Activated T-helper 1 cell treated with anti-CD3 and anti-CD28 coated beads, Interleukin-12 subunit alpha, Interleukin-12 subunit beta, Interleukin-2, Interleukin-4 antibody, amounts not matched to agents 30 ng/mL and 10 ng/mL and 1 ng/mL, durations not matched to agents 14 hours and 24 hours and 36 hours (primary cell): ENCODE data around the gene PAGR1. TPM values are rescaled to one million over a fixed set of nuclear protein-coding genes. Genes with fewer than 3 reads are reported as not detected.

Source experiments
- DNase-seq: peaks from one replicate; pipeline ENCODE4 v3.0.0; 2021; ENCODE audit warnings: low spot score
- H3K27ac Mint-ChIP-seq: one replicate; pipeline ENCODE4 v1.8.0; 2021; ENCODE audit warnings: mild to moderate bottlenecking, mixed read lengths
- H3K27me3 Mint-ChIP-seq: one replicate; pipeline ENCODE4 v1.8.0; 2022; ENCODE audit warnings: mild to moderate bottlenecking, moderate library complexity, mixed read lengths; ENCODE audit not compliant: insufficient read depth
- H3K36me3 Mint-ChIP-seq: one replicate; pipeline ENCODE4 v1.8.0; 2021; ENCODE audit warnings: low read depth, mixed read lengths
- H3K4me1 Mint-ChIP-seq: one replicate; pipeline ENCODE4 v1.8.0; 2021; ENCODE audit warnings: low read depth, mixed read lengths
- H3K4me3 Mint-ChIP-seq: one replicate; pipeline ENCODE4 v1.8.0; 2021; ENCODE audit warnings: mild to moderate bottlenecking, moderate library complexity, mixed read lengths
- H3K9me3 Mint-ChIP-seq: one replicate; pipeline ENCODE4 v1.8.0; 2021; ENCODE audit warnings: mixed read lengths
- intact Hi-C: fragments of 100-400 bp; cut with micrococcal nuclease; formaldehyde crosslinking; loops from one replicate; pipeline ENCODE4 v1.15.1; 2024
- total RNA-seq: library from RNA; stranded (reverse); gene quantifications from 2 replicates; pipeline ENCODE4 v1.2.3, GENCODE V29; 2022

PAGR1 gene
- total RNA-seq, 1 donor from 2014 or later: 29.2 TPM

GRCh38 chr16:29804455-29805231, 11.3 kb upstream of the PAGR1 start:
- H3K27ac Mint-ChIP-seq: peak overlapping the region; percentile 100
- no peaks in the 10 kb centered on the region for H3K9me3 Mint-ChIP-seq
- intact Hi-C loops: loop anchor here (1.0 to 5.0 kb wide), 14 partner anchors 12 to 982 kb away; partner anchors contain the start of genes ALDOA, ATXN2L, C16orf54 and C16orf92
- peaks cover 43% of the 10 kb centered on the region for H3K36me3 Mint-ChIP-seq
- DNase-seq: no peak
- H3K4me1 Mint-ChIP-seq: peaks cover 38% of the 10 kb centered on the region
- H3K4me3 Mint-ChIP-seq: peak overlapping the region; percentile 100
- no peaks in the 10 kb centered on the region for H3K27me3 Mint-ChIP-seq

- H3K36me3 Mint-ChIP-seq: peaks cover 48% of the 10 kb centered on the region
- peak overlapping the region; percentile 100 for H3K4me3 Mint-ChIP-seq
- peak; percentile 97 for DNase-seq
- peaks cover 41% of the 10 kb centered on the region for H3K4me1 Mint-ChIP-seq
- no peaks in the 10 kb centered on the region for H3K9me3 Mint-ChIP-seq
- peak overlapping the region; percentile 100 for H3K27ac Mint-ChIP-seq
- intact Hi-C loops: loop anchor here (1.0 to 5.0 kb wide), 14 partner anchors 11 to 983 kb away; partner anchors contain the start of genes ALDOA, ATXN2L, C16orf54 and C16orf92
- no peaks in the 10 kb centered on the region for H3K27me3 Mint-ChIP-seq
Observed at GRCh38 chr16:29805232-29806098, 10.5 kb upstream of the PAGR1 start.

- Mint-ChIP-seq H3K4me1 (peaks cover 48% of the 10 kb centered on the region), H3K9me3 (no peaks in the 10 kb centered on the region), H3K27me3 (no peaks in the 10 kb centered on the region), H3K27ac (peak within 1 kb of the TSS; percentile 100), H3K36me3 (peaks cover 50% of the 10 kb centered on the region), H3K4me3 (peak within 1 kb of the TSS; percentile 100)
- intact Hi-C loops: loop anchor here (5.0 kb wide), 9 partner anchors 59 to 984 kb away; partner anchors contain the start of genes ALDOA, ATXN2L, C16orf54 and C16orf92
- DNase-seq: peak; percentile 67
Observed at GRCh38 chr16:29806099-29806579, 9.8 kb upstream of the PAGR1 start, which contains the start of gene MAZ. TSS of gene MAZ (plus strand) at chr16:29806529. CDS start at chr16:29806702, 173 bp downstream.

- peak overlapping the region; percentile 94 for H3K27ac Mint-ChIP-seq
- peaks cover 55% of the 10 kb centered on the region for H3K4me1 Mint-ChIP-seq
- H3K36me3 Mint-ChIP-seq: peaks cover 44% of the 10 kb centered on the region
- peak overlapping the region; percentile 90 for H3K4me3 Mint-ChIP-seq
- DNase-seq: peak; percentile 48
- H3K9me3 Mint-ChIP-seq: no peaks in the 10 kb centered on the region
- no peaks in the 10 kb centered on the region for H3K27me3 Mint-ChIP-seq
- intact Hi-C loops: loop anchor here (5.0 kb wide), 9 partner anchors 60 to 985 kb away; partner anchors contain the start of genes ALDOA, ATXN2L, C16orf54 and C16orf92
Observed at GRCh38 chr16:29806641-29807425, 9.1 kb upstream of the PAGR1 start.

- intact Hi-C loops: loop anchor here (1.0 to 5.0 kb wide), 12 partner anchors 18 to 985 kb away; partner anchors contain the start of genes ALDOA, ATXN2L, C16orf54 and C16orf92
- Mint-ChIP-seq H3K27ac (peak overlapping the region; percentile 94), H3K27me3 (no peaks in the 10 kb centered on the region), H3K36me3 (peaks cover 39% of the 10 kb centered on the region), H3K4me1 (peaks cover 51% of the 10 kb centered on the region), H3K9me3 (no peaks in the 10 kb centered on the region), H3K4me3 (peak overlapping the region; percentile 90)
- DNase-seq: peak; percentile 85
Observed at GRCh38 chr16:29807426-29808218, 8.3 kb upstream of the PAGR1 start.

- Mint-ChIP-seq H3K4me1 (peaks cover 51% of the 10 kb centered on the region), H3K9me3 (no peaks in the 10 kb centered on the region), H3K27ac (peak overlapping the region; percentile 94), H3K36me3 (peaks cover 37% of the 10 kb centered on the region), H3K4me3 (peak overlapping the region; percentile 90), H3K27me3 (no peaks in the 10 kb centered on the region)
- no peak for DNase-seq
- intact Hi-C loops: loop anchor here (1.0 to 5.0 kb wide), 12 partner anchors 17 to 986 kb away; partner anchors contain the start of genes ALDOA, ATXN2L, C16orf54 and C16orf92
Observed at GRCh38 chr16:29808219-29808900, 7.6 kb upstream of the PAGR1 start.

- H3K27me3 Mint-ChIP-seq: no peaks in the 10 kb centered on the region
- H3K4me1 Mint-ChIP-seq: peaks cover 43% of the 10 kb centered on the region
Observed at GRCh38 chr16:29809031-29809747, 6.8 kb upstream of the PAGR1 start.

GRCh38 chr16:29809850-29810698, 5.9 kb upstream of the PAGR1 start:
- Mint-ChIP-seq H3K4me1 (peaks cover 42% of the 10 kb centered on the region), H3K4me3 (peak overlapping the region; percentile 81), H3K9me3 (no peaks in the 10 kb centered on the region), H3K27me3 (no peaks in the 10 kb centered on the region), H3K36me3 (peaks cover 29% of the 10 kb centered on the region), H3K27ac (peak overlapping the region; percentile 70)
- intact Hi-C loops: loop anchor here (2.0 to 5.0 kb wide), 10 partner anchors 63 to 988 kb away; partner anchors contain the start of genes ALDOA, ATXN2L, C16orf54 and C16orf92
- no peak for DNase-seq

More at GRCh38 chr16:29809031-29809747, 6.8 kb upstream of the PAGR1 start:
- Mint-ChIP-seq H3K27ac (peak overlapping the region; percentile 94), H3K9me3 (no peaks in the 10 kb centered on the region), H3K4me3 (peak overlapping the region; percentile 90), H3K36me3 (peaks cover 35% of the 10 kb centered on the region)
- DNase-seq: no peak
- intact Hi-C loops: loop anchor here (2.0 to 5.0 kb wide), 10 partner anchors 62 to 987 kb away; partner anchors contain the start of genes ALDOA, ATXN2L, C16orf54 and C16orf92

GRCh38 chr16:29810699-29811169, 5.2 kb upstream of the PAGR1 start:
- Mint-ChIP-seq H3K4me3 (peak overlapping the region; percentile 81), H3K36me3 (peaks cover 26% of the 10 kb centered on the region), H3K27ac (peak overlapping the region; percentile 83), H3K9me3 (no peaks in the 10 kb centered on the region), H3K27me3 (no peaks in the 10 kb centered on the region), H3K4me1 (peaks cover 45% of the 10 kb centered on the region)
- intact Hi-C loops: no loop called here
- DNase-seq: no peak
